ENCODE results near the gene C1QTNF12.

Gene C1QTNF12

DNA sequence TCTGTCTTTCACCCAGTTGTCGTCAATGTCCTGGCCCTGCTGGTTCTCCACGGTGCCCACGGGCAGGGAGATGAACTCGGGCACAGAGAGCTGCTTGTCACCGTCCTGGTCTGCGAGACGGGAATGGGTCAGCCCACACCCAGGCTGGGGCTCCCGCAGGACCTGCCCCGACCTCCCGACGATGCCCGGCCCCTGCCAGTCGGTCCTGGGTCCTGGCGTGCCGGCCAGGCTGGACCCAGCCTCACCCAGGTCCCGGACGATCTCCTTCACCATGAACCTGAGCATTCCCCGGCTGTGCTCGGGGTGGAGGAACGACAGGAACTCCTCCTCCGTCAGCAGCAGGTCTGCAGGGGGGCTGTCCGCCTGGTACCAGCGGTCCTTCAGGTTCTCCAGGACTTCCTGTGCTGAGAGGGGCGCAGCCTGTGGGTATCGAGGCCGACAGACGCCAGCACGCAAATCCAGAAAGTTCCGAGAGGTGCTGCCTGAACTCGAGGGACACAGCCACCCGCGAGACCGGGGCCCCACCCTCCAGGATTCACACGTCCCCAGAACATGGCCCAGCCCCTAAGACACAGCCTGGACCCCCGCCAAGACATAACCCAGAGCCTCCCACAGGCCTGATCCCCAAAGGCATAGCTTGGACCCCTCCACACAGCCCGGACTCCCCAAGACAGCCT lies 27.9 kb downstream of the C1QTNF12 start:
- Histone ChIP-seq H3K4me1 (ENCODE audit: control insufficient read depth, insufficient read depth, low read length) (no peaks in the 10 kb centered on the region), H3K4me3 (ENCODE audit: insufficient read depth, low read depth, low read length) (no peak overlapping the region), H3K36me3 (ENCODE audit: control insufficient read depth, insufficient read depth, low read length) (peaks cover 20% of the 10 kb centered on the region), H3K27ac (ENCODE audit: insufficient read depth, low read depth, low read length, poor library complexity, severe bottlenecking) (no peak overlapping the region), H3K9me3 (ENCODE audit: control insufficient read depth, low read length) (no peaks in the 10 kb centered on the region), H3K27me3 (ENCODE audit: control insufficient read depth, insufficient read depth, low read length, poor library complexity, severe bottlenecking) (no peaks in the 10 kb centered on the region)
- 94 to 96% methylated on average over 36 of the region's 36 CpGs for WGBS, 2 experiments

DNA sequence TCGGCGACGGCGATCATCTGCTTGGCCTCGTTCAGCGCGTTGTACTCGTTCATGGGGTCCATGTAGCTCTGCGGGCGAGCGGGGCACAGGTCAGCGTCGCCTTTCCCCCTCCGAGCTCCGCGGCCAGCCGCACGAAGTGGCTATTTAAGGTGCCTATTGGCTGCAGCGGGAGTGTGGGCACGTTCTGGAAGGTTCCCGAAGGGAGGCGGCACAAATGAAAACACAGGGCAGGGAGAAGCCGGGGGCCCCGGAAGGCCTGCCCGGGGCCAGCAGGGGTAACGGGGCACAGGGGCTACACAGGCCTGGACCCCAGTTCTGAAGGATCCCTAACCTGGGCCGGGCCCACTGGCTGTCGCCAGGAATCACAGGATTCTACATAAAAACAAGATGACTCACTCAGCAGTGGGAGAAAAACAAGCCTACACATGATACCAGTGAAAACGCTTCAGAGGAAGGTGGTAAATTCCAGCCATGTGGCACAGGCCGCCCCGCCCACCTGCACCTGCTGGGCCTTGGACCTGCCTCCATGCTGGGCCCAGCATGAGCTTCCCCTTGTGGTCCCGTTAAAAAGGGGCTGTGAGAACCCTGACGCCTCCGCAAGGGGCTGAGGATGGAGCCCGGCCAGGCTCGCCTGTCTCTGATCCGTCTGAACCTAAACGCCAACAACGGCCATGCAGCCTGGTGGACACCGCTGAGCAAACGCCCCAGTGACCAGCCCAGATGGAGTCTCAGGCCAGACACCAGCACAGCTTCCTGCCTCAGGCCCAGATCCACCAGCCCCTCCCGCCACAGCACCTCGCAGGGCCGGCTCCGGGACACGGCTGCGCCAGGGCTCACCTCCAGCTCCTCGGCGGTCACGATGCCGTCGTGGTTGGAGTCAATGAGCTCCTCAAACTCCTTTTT lies 28.6 kb downstream of the C1QTNF12 start:
- WGBS, 2 experiments = 93 to 94% methylated on average over 52 of the region's 52 CpGs
- no peak overlapping the region for H3K27ac ChIP-seq (ENCODE audit: insufficient read depth, low read depth, low read length, poor library complexity, severe bottlenecking)
- H3K4me1 ChIP-seq (ENCODE audit: control insufficient read depth, insufficient read depth, low read length) = no peaks in the 10 kb centered on the region
- peaks cover 15% of the 10 kb centered on the region for H3K36me3 ChIP-seq (ENCODE audit: control insufficient read depth, insufficient read depth, low read length)
- no peaks in the 10 kb centered on the region for H3K27me3 ChIP-seq (ENCODE audit: control insufficient read depth, insufficient read depth, low read length, poor library complexity, severe bottlenecking)
- H3K4me3 ChIP-seq (ENCODE audit: insufficient read depth, low read depth, low read length) = no peak overlapping the region
- H3K9me3 ChIP-seq (ENCODE audit: control insufficient read depth, low read length) = no peaks in the 10 kb centered on the region

GRCh38 chr1:1216770-1217620 lies 29.5 kb downstream of the C1QTNF12 start:
- WGBS, 2 experiments = 96 to 97% methylated on average over 74 of the region's 74 CpGs
- no peaks in the 10 kb centered on the region for H3K27me3 ChIP-seq (ENCODE audit: control insufficient read depth, insufficient read depth, low read length, poor library complexity, severe bottlenecking)
- H3K4me1 ChIP-seq (ENCODE audit: control insufficient read depth, insufficient read depth, low read length) = no peaks in the 10 kb centered on the region
- H3K9me3 ChIP-seq (ENCODE audit: control insufficient read depth, low read length) = no peaks in the 10 kb centered on the region
- no peak overlapping the region for H3K27ac ChIP-seq (ENCODE audit: insufficient read depth, low read depth, low read length, poor library complexity, severe bottlenecking)
- no peak overlapping the region for H3K4me3 ChIP-seq (ENCODE audit: insufficient read depth, low read depth, low read length)
- peaks cover 14% of the 10 kb centered on the region for H3K36me3 ChIP-seq (ENCODE audit: control insufficient read depth, insufficient read depth, low read length)

- Histone ChIP-seq H3K36me3 (ENCODE audit: control insufficient read depth, insufficient read depth, low read length) (peaks cover 12% of the 10 kb centered on the region), H3K27ac (ENCODE audit: insufficient read depth, low read depth, low read length, poor library complexity, severe bottlenecking) (no peak overlapping the region), H3K4me3 (ENCODE audit: insufficient read depth, low read depth, low read length) (no peak overlapping the region), H3K27me3 (ENCODE audit: control insufficient read depth, insufficient read depth, low read length, poor library complexity, severe bottlenecking) (no peaks in the 10 kb centered on the region), H3K4me1 (ENCODE audit: control insufficient read depth, insufficient read depth, low read length) (no peaks in the 10 kb centered on the region), H3K9me3 (ENCODE audit: control insufficient read depth, low read length) (no peaks in the 10 kb centered on the region)
- WGBS, 2 experiments = 94 to 95% methylated on average over 21 of the region's 21 CpGs
These were observed 30.5 kb downstream of the C1QTNF12 start for GRCh38 chr1:1215881-1216605.

DNA sequence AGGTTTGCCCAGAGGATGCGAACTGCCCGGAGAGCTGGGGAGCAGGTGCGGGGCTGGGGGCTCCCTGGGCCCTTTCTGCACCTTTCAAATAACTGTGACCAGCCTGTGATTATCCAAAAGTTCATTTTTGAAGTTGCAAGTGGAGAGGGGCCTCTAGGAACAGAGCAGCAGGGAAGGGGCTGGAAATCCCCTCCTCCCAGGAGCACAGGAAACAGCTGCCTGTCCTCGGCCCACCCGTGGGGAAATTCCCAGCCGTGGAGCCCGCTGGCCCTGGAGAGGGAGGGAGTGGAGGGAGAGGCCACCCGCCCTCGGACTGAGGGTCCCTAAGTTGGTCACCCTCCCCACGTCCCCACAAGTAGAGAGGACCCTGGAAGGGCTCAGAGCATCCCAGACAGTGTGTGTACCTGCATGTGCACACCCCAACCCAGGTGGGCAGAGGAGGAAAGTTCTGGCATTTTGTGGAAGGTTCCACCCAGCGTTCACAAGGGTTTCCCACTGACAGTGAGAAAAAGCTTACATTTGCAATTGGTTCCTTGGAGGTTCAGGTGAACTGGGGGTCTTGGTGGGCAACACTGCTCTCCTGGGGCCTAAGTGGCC lies 31.3 kb downstream of the C1QTNF12 start:
- peaks cover 12% of the 10 kb centered on the region for H3K36me3 ChIP-seq (ENCODE audit: control insufficient read depth, insufficient read depth, low read length)
- no peak overlapping the region for H3K27ac ChIP-seq (ENCODE audit: insufficient read depth, low read depth, low read length, poor library complexity, severe bottlenecking)
- H3K9me3 ChIP-seq (ENCODE audit: control insufficient read depth, low read length) = no peaks in the 10 kb centered on the region
- H3K27me3 ChIP-seq (ENCODE audit: control insufficient read depth, insufficient read depth, low read length, poor library complexity, severe bottlenecking) = no peaks in the 10 kb centered on the region
- no peak overlapping the region for H3K4me3 ChIP-seq (ENCODE audit: insufficient read depth, low read depth, low read length)
- WGBS, 2 experiments = 77 to 79% methylated on average over 11 of the region's 11 CpGs
- no peaks in the 10 kb centered on the region for H3K4me1 ChIP-seq (ENCODE audit: control insufficient read depth, insufficient read depth, low read length)

DNA sequence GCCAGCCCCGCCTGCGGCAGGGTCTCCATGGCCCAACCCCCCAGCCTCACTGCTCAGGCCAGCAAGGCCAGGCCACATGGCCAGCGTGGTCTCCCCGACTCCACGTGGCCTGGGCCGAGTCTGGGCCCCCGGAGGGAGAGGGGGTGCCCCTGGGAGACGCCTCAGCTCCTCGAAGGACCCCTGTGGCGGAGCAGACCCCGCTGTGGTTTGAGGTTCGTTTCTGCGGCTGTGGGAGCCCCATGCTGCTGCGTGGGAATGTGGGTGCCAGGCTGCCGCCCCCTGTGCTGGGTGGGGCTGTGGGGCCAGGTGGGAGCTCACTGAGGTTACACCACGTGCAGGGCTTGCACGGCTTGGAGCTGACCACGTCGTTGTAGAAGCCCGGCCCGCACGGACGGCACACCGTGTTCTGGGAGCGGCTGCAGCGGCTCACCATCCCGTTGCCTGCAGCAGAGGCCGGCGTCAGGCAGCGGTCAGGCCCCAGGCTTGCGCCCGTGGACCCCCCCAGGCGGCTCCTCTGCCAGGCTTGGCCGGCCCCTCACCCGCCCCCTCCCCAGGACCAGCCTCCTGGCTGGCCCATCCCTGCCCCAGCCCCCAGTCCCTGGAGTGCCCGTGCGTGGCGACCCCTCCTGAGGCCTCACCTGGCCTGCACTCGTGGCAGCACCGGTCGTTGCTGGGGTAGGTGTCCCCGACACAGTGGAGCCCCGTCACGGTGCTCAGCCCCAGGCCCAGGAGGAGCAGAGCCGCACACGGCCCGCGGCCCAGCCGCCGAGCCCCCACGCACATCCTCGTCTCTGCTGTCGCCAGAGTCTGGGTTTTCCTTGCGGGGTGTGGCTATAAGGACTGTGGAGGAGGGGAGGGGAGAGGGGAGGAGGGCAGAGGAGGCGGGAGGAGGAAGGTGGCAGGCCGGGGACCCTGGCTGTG lies 32.9 kb downstream of the C1QTNF12 start, which contains the start of gene TNFRSF4:
Gene TNFRSF4 (minus strand): TSS at position 809 of the 921 bp plus-strand sequence. CDS start 26 bp downstream, at position 783.
- Histone ChIP-seq H3K4me1 (ENCODE audit: control insufficient read depth, insufficient read depth, low read length) (no peaks in the 10 kb centered on the region), H3K27ac (ENCODE audit: insufficient read depth, low read depth, low read length, poor library complexity, severe bottlenecking) (no peak within 1 kb of the TSS), H3K27me3 (ENCODE audit: control insufficient read depth, insufficient read depth, low read length, poor library complexity, severe bottlenecking) (no peaks in the 10 kb centered on the region), H3K36me3 (ENCODE audit: control insufficient read depth, insufficient read depth, low read length) (peaks cover 11% of the 10 kb centered on the region), H3K4me3 (ENCODE audit: insufficient read depth, low read depth, low read length) (no peak within 1 kb of the TSS), H3K9me3 (ENCODE audit: control insufficient read depth, low read length) (no peaks in the 10 kb centered on the region)
- WGBS, 2 experiments = 89% methylated on average over 56 of the region's 56 CpGs

DNA sequence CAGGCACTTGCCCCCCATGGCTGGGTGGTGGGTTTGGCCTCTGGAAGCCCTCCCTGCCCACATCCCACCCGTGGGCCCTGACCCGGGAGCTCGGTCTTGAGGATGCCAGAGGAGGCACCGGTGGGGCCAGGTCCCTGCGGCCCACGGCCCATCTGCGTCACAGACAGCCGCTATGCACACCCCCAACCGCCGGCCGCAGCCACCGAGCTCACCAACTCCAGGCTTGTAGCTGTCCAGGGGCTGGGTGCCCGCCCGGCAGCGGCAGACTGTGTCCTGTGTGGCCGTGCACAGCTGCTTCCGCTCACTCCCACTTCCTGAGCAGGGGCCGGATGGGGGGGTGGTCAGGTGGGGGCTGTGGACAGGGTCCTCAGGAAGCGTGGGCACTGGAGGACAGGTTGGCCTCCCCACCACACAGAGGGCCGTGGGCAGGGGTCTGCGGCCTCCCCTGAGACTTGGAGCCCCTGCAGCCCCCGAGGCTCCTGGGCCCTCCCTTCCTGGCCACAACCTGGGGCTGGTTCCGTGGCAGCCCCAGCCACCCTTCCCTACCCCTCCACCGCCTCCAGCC lies 33.7 kb downstream of the C1QTNF12 start:
- peaks cover 3% of the 10 kb centered on the region for H3K36me3 ChIP-seq (ENCODE audit: control insufficient read depth, insufficient read depth, low read length)
- WGBS, 2 experiments = 93 to 94% methylated on average over 24 of the region's 24 CpGs
- no peaks in the 10 kb centered on the region for H3K4me1 ChIP-seq (ENCODE audit: control insufficient read depth, insufficient read depth, low read length)
- H3K9me3 ChIP-seq (ENCODE audit: control insufficient read depth, low read length) = no peaks in the 10 kb centered on the region
- no peak overlapping the region for H3K4me3 ChIP-seq (ENCODE audit: insufficient read depth, low read depth, low read length)
- no peak overlapping the region for H3K27ac ChIP-seq (ENCODE audit: insufficient read depth, low read depth, low read length, poor library complexity, severe bottlenecking)
- H3K27me3 ChIP-seq (ENCODE audit: control insufficient read depth, insufficient read depth, low read length, poor library complexity, severe bottlenecking) = no peaks in the 10 kb centered on the region

DNA sequence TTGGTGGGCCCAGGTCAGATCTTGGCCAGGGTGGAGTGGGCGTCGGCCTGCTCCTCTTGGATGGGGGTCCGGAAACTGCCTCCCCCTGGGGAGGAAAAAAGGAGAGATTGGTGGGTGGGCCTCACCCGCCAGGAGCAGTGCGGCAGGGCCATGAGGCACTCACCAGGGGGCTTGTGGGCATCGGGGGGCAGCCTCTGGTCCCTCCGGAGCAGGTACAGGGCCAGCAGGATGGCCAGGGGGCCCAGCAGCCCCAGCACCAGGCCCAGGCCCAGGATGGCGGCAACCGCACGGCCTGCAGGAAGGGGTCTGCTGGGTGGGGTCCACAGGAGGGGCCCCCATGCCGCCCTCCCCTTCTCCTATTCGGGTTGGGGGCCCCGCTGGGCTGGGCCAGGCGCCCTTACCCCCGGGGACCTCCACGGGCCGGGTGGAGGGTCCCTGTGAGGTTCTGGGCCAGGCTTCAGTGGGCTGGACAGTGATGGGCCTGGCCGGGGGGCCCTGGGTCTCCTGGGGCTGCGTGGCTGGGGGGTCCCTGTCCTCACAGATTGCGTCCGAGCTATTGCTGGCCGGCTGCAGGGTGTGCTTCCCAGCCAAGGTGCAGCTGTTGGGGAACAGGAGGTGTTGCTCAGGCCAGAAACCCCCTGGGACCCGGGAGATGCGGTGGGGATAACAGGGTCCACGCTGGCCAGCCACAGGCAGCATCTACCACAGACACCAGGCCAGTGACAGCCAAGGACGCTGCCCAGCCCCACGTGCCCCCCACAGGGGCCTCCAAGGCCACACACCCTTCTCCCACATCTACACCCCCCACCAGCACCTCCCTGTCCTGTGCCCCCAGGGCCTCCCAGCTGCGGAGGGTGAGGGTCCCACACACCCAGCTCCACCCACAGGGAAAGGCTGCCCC lies 34.7 kb downstream of the C1QTNF12 start:
- no peak overlapping the region for H3K4me3 ChIP-seq (ENCODE audit: insufficient read depth, low read depth, low read length)
- 93 to 94% methylated on average over 28 of the region's 28 CpGs for WGBS, 2 experiments
- peaks cover 9% of the 10 kb centered on the region for H3K27me3 ChIP-seq (ENCODE audit: control insufficient read depth, insufficient read depth, low read length, poor library complexity, severe bottlenecking)
- no peaks in the 10 kb centered on the region for H3K4me1 ChIP-seq (ENCODE audit: control insufficient read depth, insufficient read depth, low read length)
- no peaks in the 10 kb centered on the region for H3K36me3 ChIP-seq (ENCODE audit: control insufficient read depth, insufficient read depth, low read length)
- no peaks in the 10 kb centered on the region for H3K9me3 ChIP-seq (ENCODE audit: control insufficient read depth, low read length)
- no peak overlapping the region for H3K27ac ChIP-seq (ENCODE audit: insufficient read depth, low read depth, low read length, poor library complexity, severe bottlenecking)

All from ectodermal cell (in vitro differentiated cells).